ENCODE data around the gene TMEM144. TPM values are rescaled to one million over a fixed set of nuclear protein-coding genes. Genes with fewer than 3 reads are reported as not detected.

TMEM144 gene
- total RNA-seq, 3 donors from 2014 or later (not counting 1 experiment from before 2014, with no cell fraction given) = 0.31 to 0.78 TPM; not detected in 1

- Mint-ChIP-seq H3K27me3 (ENCODE audit: low read depth in 2 of 2) (no peaks in the 10 kb centered on the region), H3K4me1 (no peaks in the 10 kb centered on the region), H3K4me3 (no peak overlapping the region), H3K9me3 (no peaks in the 10 kb centered on the region), H3K27ac (no peak overlapping the region), H3K36me3 (no peaks in the 10 kb centered on the region)
- TF ChIP-seq, protein P1, sequence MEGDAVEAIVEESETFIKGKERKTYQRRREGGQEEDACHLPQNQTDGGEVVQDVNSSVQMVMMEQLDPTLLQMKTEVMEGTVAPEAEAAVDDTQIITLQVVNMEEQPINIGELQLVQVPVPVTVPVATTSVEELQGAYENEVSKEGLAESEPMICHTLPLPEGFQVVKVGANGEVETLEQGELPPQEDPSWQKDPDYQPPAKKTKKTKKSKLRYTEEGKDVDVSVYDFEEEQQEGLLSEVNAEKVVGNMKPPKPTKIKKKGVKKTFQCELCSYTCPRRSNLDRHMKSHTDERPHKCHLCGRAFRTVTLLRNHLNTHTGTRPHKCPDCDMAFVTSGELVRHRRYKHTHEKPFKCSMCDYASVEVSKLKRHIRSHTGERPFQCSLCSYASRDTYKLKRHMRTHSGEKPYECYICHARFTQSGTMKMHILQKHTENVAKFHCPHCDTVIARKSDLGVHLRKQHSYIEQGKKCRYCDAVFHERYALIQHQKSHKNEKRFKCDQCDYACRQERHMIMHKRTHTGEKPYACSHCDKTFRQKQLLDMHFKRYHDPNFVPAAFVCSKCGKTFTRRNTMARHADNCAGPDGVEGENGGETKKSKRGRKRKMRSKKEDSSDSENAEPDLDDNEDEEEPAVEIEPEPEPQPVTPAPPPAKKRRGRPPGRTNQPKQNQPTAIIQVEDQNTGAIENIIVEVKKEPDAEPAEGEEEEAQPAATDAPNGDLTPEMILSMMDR (IDR thresholded peaks at IDR 0.05) = no peak
- Histone ChIP-seq H3K4me1 (ENCODE audit: control insufficient read depth, insufficient read depth, low read length) (no peaks in the 10 kb centered on the region), H3K27ac (ENCODE audit: low read length) (no peak overlapping the region), H3K4me3 (ENCODE audit: low read length) (no peak overlapping the region), H3K36me3 (ENCODE audit: control insufficient read depth, insufficient read depth, low read length) (no peaks in the 10 kb centered on the region), H3K9me3 (ENCODE audit: control insufficient read depth, insufficient read depth, low read length) (no peaks in the 10 kb centered on the region), H3K27me3 (ENCODE audit: control insufficient read depth, insufficient read depth, low read length) (no peaks in the 10 kb centered on the region)
- ATAC-seq = no peak
- DNase-seq = no peak
- WGBS (ENCODE audit: insufficient coverage) = 71% methylated on average over 9 of the region's 10 CpGs
- intact Hi-C loops (cut with micrococcal nuclease) = no loop called here
Measured at GRCh38 chr4:158163941-158164767, 46.1 kb upstream of the TMEM144 start.

DNA sequence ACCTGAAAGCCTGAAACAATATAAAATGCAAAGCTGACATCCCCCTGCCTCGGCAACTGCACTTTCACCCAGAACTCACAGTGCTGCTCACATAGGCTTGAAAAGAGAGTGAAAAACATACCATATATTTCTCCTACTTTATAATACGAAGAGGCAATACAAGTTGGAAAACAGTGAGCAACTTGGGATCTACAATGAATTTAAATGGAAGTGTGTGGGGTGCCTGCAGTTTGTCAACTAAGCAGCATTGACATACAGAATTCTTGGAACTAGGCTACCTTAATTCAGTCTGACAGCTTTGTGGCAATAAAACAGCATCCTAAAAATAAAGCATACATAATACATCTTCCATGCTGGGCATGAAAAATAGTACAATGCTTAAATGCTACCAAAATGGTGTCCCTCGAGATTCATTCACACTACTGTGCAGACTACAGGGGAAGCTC lies 45.5 kb upstream of the TMEM144 start:
- DNase-seq (no peak), ATAC-seq (no peak)
- H3K4me1 ChIP-seq (ENCODE audit: control insufficient read depth, insufficient read depth, low read length) = no peaks in the 10 kb centered on the region
- H3K36me3 Mint-ChIP-seq = no peaks in the 10 kb centered on the region
- H3K27ac Mint-ChIP-seq = no peak overlapping the region
- no peaks in the 10 kb centered on the region for H3K9me3 ChIP-seq (ENCODE audit: control insufficient read depth, insufficient read depth, low read length)
- TF ChIP-seq, protein P1 (IDR thresholded peaks at IDR 0.05) = no peak
- H3K27ac ChIP-seq (ENCODE audit: low read length) = no peak overlapping the region
- H3K4me1 Mint-ChIP-seq = no peaks in the 10 kb centered on the region
- H3K27me3 Mint-ChIP-seq (ENCODE audit: low read depth in 2 of 2) = peaks cover 0 to under 1% of the 10 kb centered on the region in 2 donors
- WGBS (ENCODE audit: insufficient coverage) = 79% methylated on average over 3 of the region's 3 CpGs
- no peaks in the 10 kb centered on the region for H3K27me3 ChIP-seq (ENCODE audit: control insufficient read depth, insufficient read depth, low read length)
- H3K9me3 Mint-ChIP-seq = no peaks in the 10 kb centered on the region
- no peaks in the 10 kb centered on the region for H3K36me3 ChIP-seq (ENCODE audit: control insufficient read depth, insufficient read depth, low read length)
- H3K4me3 ChIP-seq (ENCODE audit: low read length) = no peak overlapping the region
- intact Hi-C loops (cut with micrococcal nuclease) = no loop called here
- H3K4me3 Mint-ChIP-seq = no peak overlapping the region

DNA sequence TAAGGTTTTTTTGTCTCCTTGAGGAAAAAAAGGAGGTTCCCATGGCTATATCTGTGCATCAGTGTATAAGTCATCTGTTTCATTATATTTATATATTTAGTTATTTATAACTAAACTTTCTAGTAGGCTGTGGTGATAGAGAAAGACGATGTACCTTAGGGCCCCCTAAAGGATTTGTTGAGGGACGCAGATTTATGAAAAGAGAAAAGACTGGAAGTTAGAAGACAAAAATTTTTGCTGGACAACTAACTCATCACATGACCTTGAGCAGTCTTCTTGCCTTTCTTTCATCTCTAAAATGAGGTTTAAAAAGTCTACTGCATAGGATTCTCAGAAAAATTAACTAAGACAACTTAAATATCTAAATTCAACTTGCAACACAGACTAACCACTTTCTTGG lies 43.6 kb upstream of the TMEM144 start:
- Mint-ChIP-seq H3K9me3 (no peaks in the 10 kb centered on the region), H3K4me3 (no peak overlapping the region), H3K27ac (no peak overlapping the region), H3K27me3 (ENCODE audit: low read depth in 2 of 2) (peaks cover 7 to 16% of the 10 kb centered on the region in 2 donors), H3K36me3 (no peaks in the 10 kb centered on the region), H3K4me1 (no peaks in the 10 kb centered on the region)
- Histone ChIP-seq H3K36me3 (ENCODE audit: control insufficient read depth, insufficient read depth, low read length) (no peaks in the 10 kb centered on the region), H3K4me1 (ENCODE audit: control insufficient read depth, insufficient read depth, low read length) (no peaks in the 10 kb centered on the region), H3K4me3 (ENCODE audit: low read length) (no peak overlapping the region), H3K27me3 (ENCODE audit: control insufficient read depth, insufficient read depth, low read length) (no peaks in the 10 kb centered on the region), H3K9me3 (ENCODE audit: control insufficient read depth, insufficient read depth, low read length) (no peaks in the 10 kb centered on the region), H3K27ac (ENCODE audit: low read length) (no peak overlapping the region)
- ATAC-seq (no peak), DNase-seq (no peak)
- intact Hi-C loops (cut with micrococcal nuclease) = no loop called here
- TF ChIP-seq, protein P1 (IDR thresholded peaks at IDR 0.05) = no peak
- WGBS (ENCODE audit: insufficient coverage) = no CpG with 5 or more reads among the region's 2 CpGs
